H1 (cell line): Measurements from ENCODE around the gene RTN4RL1. TPM values are rescaled to one million over a fixed set of nuclear protein-coding genes. Genes with fewer than 3 reads are reported as not detected.

Experiments
- BCL11A ChIP-seq, 2 experiments: IDR thresholded peaks; one replicate each; pipeline ENCODE4 v1.6.1; 2011; ENCODE audit warnings: low read depth in 2 of 2, low read length in 2 of 2, mild to moderate bottlenecking in 2 of 2
- BRCA1 ChIP-seq: IDR thresholded peaks from 2 replicates; pipeline ENCODE4 v1.6.1; 2012; ENCODE audit warnings: low read depth, low read length, improper control_type of control experiment
- EGR1 ChIP-seq: IDR thresholded peaks from 2 replicates; pipeline ENCODE4 v1.6.1; 2011; ENCODE audit warnings: low read depth, low read length, borderline replicate concordance
- HDAC6 ChIP-seq: IDR thresholded peaks from one replicate; pipeline ENCODE4 v1.7.1; 2012; ENCODE audit warnings: low read depth, mild to moderate bottlenecking, inconsistent platforms, low read length, moderate library complexity
- PHF8 ChIP-seq: fragments of 200-600 bp; sonication (generic); conservative IDR thresholded peaks from 2 replicates; pipeline ENCODE4 v1.7.1; 2012; ENCODE audit warnings: low read depth, mild to moderate bottlenecking, inconsistent platforms, low read length, moderate library complexity
- polyA plus RNA-seq, 7 experiments: library from polyadenylated mRNA; depleted of rRNA in 3 of 7; stranded (reverse) in 5 of 7; unstranded in 2 of 7; fragments of >200 nt in 5 of 7; fragments of 200-250 nt in 2 of 7; gene quantifications; 1 replicate in 5 of 7; 2 replicates in 1 of 7; 4 replicates in 1 of 7; pipeline versions ENCODE4 v1.2.1 to v1.2.3, GENCODE V29; 2011 to 2013; ENCODE audit warnings: missing spikeins in 2 of 7, mixed read lengths in 2 of 7
- total RNA-seq: library from RNA; stranded (reverse); fragmentation: NEBNext Ultra II Directional; extraction: Animal tissue kit (Norgen Biotek cat#: 25700); gene quantifications from 2 replicates; pipeline ENCODE4 v1.2.1, GENCODE V29; 2021

Gene RTN4RL1
- total and polyA plus RNA-seq, 2 of the 8 experiments (the other 6 are each of a cell fraction or from before 2014, with no cell fraction given): 0.09 TPM; not detected in 1

DNA sequence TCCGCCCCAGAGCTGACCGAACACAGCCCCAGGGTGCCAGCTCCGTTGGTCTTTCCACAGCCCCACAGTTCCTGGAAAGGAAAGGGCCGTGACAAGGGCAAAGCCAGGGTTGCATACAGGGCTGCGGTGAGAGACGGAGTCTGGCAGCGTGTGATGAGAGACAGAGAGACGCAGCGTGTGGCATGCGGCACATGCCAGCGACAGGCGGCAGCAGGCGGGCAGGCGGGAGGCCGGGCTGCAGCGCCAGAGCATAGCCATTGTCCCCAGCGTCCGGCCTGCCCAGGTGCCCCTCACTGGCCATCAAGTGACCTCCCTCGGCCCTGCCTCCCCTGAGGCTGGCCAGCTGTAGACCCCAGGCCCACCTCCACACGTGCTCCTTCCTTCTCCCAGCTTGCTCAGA is 8.6 kb downstream of the RTN4RL1 start (continued):
- TF ChIP-seq BRCA1 (no peak), EGR1 (no peak), HDAC6 (no peak), PHF8 (no peak), BCL11A (IDR thresholded peaks at IDR 0.05; ENCODE audit: low read depth in 2 of 2, low read length in 2 of 2) (no peak)
- TF ChIP-seq, all 59 proteins: peak for 0
